Loucy (cell line): ENCODE results near the gene FAM193B.

ENCODE experiments used
- EZH2phosphoT487 ChIP-seq: fragments of 200-600 bp; IDR thresholded peaks from 2 replicates; pipeline ENCODE4 v1.6.1; 2018; ENCODE audit warnings: antibody characterized with exemption, mild to moderate bottlenecking, moderate library complexity, borderline replicate concordance
- TF ChIP-seq, protein P1 (sequence below): fragments of 200-600 bp; sonication (generic); conservative IDR thresholded peaks from 2 replicates; pipeline ENCODE4 v1.5.1; 2014; ENCODE audit warnings: mild to moderate bottlenecking, antibody characterized with exemption, low read length

GRCh38 chr5:177519463-177520235 is 34.7 kb downstream of the FAM193B start:
- TF ChIP-seq, protein P1, sequence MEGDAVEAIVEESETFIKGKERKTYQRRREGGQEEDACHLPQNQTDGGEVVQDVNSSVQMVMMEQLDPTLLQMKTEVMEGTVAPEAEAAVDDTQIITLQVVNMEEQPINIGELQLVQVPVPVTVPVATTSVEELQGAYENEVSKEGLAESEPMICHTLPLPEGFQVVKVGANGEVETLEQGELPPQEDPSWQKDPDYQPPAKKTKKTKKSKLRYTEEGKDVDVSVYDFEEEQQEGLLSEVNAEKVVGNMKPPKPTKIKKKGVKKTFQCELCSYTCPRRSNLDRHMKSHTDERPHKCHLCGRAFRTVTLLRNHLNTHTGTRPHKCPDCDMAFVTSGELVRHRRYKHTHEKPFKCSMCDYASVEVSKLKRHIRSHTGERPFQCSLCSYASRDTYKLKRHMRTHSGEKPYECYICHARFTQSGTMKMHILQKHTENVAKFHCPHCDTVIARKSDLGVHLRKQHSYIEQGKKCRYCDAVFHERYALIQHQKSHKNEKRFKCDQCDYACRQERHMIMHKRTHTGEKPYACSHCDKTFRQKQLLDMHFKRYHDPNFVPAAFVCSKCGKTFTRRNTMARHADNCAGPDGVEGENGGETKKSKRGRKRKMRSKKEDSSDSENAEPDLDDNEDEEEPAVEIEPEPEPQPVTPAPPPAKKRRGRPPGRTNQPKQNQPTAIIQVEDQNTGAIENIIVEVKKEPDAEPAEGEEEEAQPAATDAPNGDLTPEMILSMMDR, result no peak
- no peak for TF ChIP-seq EZH2phosphoT487
